Hepatocyte (in vitro differentiated cells): ENCODE results near the gene HEXD. TPM values are rescaled to one million over a fixed set of nuclear protein-coding genes. Genes with fewer than 3 reads are reported as not detected.

ENCODE experiments used
- DNase-seq: peaks from one replicate; pipeline ENCODE4 v3.0.0-alpha.2; 2016; ENCODE audit warnings: low spot score
- H2AFZ ChIP-seq: fragments of 200-600 bp; sonication (generic); 2 replicates; pipeline ENCODE4 v1.6.0; 2016; ENCODE audit warnings: antibody characterized with exemption, mild to moderate bottlenecking
- H3K27ac ChIP-seq: fragments of 200-600 bp; sonication (generic); 2 replicates; pipeline ENCODE4 v1.5.1; 2016; ENCODE audit warnings: mild to moderate bottlenecking
- H3K27me3 ChIP-seq: fragments of 200-600 bp; sonication (generic); 2 replicates; pipeline ENCODE4 v1.6.1; 2016
- H3K36me3 ChIP-seq: fragments of 200-600 bp; sonication (generic); replicated peaks from 2 replicates; pipeline ENCODE4 v1.5.1; 2016; ENCODE audit warnings: low read depth; ENCODE audit not compliant: insufficient read depth
- H3K4me1 ChIP-seq: fragments of 200-600 bp; sonication (generic); 2 replicates; pipeline ENCODE4 v1.5.1; 2016; ENCODE audit warnings: mild to moderate bottlenecking, moderate library complexity; ENCODE audit not compliant: insufficient read depth
- H3K4me2 ChIP-seq: fragments of 200-600 bp; sonication (generic); 2 replicates; pipeline ENCODE4 v1.6.0; 2016
- H3K4me3 ChIP-seq: fragments of 200-600 bp; sonication (generic); 2 replicates; pipeline ENCODE4 v1.5.1; 2016; ENCODE audit warnings: mild to moderate bottlenecking
- H3K79me2 ChIP-seq: fragments of 200-600 bp; sonication (generic); 2 replicates; pipeline ENCODE4 v1.6.0; 2017; ENCODE audit warnings: mild to moderate bottlenecking
- H3K9me2 ChIP-seq: fragments of 200-600 bp; sonication (generic); replicated peaks from 2 replicates; pipeline ENCODE4 v1.6.0; 2017; ENCODE audit warnings: mild to moderate bottlenecking; ENCODE audit not compliant: insufficient read depth
- H3K9me3 ChIP-seq: fragments of 200-600 bp; sonication (generic); 2 replicates; pipeline ENCODE4 v1.5.1; 2016; ENCODE audit warnings: low read depth, mild to moderate bottlenecking
- H4K20me1 ChIP-seq: fragments of 200-600 bp; sonication (generic); 2 replicates; pipeline ENCODE4 v1.6.0; 2016; ENCODE audit warnings: mild to moderate bottlenecking; ENCODE audit not compliant: insufficient read depth, poor library complexity, severe bottlenecking
- EZH2 ChIP-seq: fragments of 200-600 bp; sonication (generic); IDR thresholded peaks from 2 replicates; pipeline ENCODE4 v1.6.1; 2016; ENCODE audit warnings: antibody characterized with exemption, mild to moderate bottlenecking, borderline replicate concordance
- EZH2phosphoT487 ChIP-seq: fragments of 200-600 bp; sonication (generic); IDR thresholded peaks from one replicate; pipeline ENCODE4 v1.6.1; 2018; ENCODE audit warnings: antibody characterized with exemption, mild to moderate bottlenecking, low read depth, moderate library complexity; ENCODE audit not compliant: unreplicated experiment, severe bottlenecking
- WGBS: methylation state at CpG from one replicate; pipeline ENCODE4 v1.1.6; 2016; ENCODE audit warnings: low lambda C conversion rate; ENCODE audit errors: missing lambda C conversion rate; 5-methylcytosine and 5-hydroxymethylcytosine counted together
- polyA plus RNA-seq: library from polyadenylated mRNA; unstranded; fragments of >200 nt; fragmentation: Nextera tagmentation; extraction: Ambion mirVana; gene quantifications from 2 replicates; pipeline ENCODE4 v1.2.1, GENCODE V29; 2016
- total RNA-seq: library from RNA; depleted of rRNA; stranded (reverse); fragments of >200 nt; gene quantifications from 2 replicates; pipeline ENCODE4 v1.2.3, GENCODE V29; 2014
- TF ChIP-seq, protein P1 (sequence below): fragments of 200-600 bp; sonication (generic); IDR thresholded peaks from 2 replicates; pipeline ENCODE4 v1.5.1; 2016; ENCODE audit warnings: antibody characterized with exemption, mild to moderate bottlenecking; ENCODE audit not compliant: poor library complexity

Gene HEXD
- total and polyA plus RNA-seq, 2 experiments from 2014 or later = 32.6 to 46.0 TPM

- no peak for DNase-seq
- no peak overlapping the region for H3K4me2 ChIP-seq
- no peak overlapping the region for H3K27ac ChIP-seq
- no peak overlapping the region for H3K4me3 ChIP-seq
- H3K27me3 ChIP-seq = no peaks in the 10 kb centered on the region
- no peaks in the 10 kb centered on the region for H4K20me1 ChIP-seq
- TF ChIP-seq EZH2 = no peak
- no peaks in the 10 kb centered on the region for H3K9me3 ChIP-seq
- H3K9me2 ChIP-seq = no peaks in the 10 kb centered on the region
- no peak overlapping the region for H2AFZ ChIP-seq
- no peaks in the 10 kb centered on the region for H3K79me2 ChIP-seq
- H3K36me3 ChIP-seq = no peaks in the 10 kb centered on the region
- WGBS = 93% methylated on average over 25 of the region's 26 CpGs
- no peaks in the 10 kb centered on the region for H3K4me1 ChIP-seq
Measured at GRCh38 chr17:82438401-82439193, 20.4 kb downstream of the HEXD start.

DNA sequence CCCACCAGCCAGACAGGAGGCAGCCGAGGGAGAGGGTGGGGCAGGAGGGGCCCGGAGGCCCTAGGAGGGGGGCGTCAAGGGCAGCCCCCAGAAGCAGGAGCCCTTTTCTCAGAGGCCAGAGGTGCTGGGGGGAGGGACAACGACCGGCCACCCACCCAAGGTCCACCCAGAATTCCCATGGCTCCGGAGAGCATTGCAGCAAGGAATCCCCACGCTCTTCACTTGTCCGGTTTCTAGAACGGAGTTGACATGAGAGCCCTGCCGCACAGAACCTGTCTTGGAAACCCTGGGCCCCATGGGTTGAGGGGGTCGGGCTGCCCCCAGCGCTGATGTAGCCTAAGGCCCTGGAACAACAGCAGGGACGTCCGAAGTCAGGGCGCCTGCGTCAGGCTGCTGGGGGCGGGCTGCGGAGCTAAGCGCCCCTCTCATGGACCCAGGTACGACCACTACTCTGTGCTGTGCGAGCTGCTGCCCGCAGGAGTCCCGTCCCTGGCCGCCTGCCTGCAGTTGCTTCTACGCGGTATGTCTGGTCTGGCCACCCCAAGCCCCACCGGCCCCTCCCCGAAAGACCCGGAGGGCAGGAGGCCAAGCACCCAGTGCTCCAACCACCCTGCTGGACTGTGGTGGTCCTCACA is 21.2 kb downstream of the HEXD start:
- no peaks in the 10 kb centered on the region for H3K27me3 ChIP-seq
- WGBS = 91% methylated on average over 26 of the region's 29 CpGs
- H2AFZ ChIP-seq = no peak overlapping the region
- H3K79me2 ChIP-seq = no peaks in the 10 kb centered on the region
- DNase-seq = no peak
- H3K27ac ChIP-seq = no peak overlapping the region
- H3K4me3 ChIP-seq = no peak overlapping the region
- no peaks in the 10 kb centered on the region for H3K9me3 ChIP-seq
- TF ChIP-seq EZH2phosphoT487 (no peak), EZH2 (no peak)
- TF ChIP-seq, protein P1, sequence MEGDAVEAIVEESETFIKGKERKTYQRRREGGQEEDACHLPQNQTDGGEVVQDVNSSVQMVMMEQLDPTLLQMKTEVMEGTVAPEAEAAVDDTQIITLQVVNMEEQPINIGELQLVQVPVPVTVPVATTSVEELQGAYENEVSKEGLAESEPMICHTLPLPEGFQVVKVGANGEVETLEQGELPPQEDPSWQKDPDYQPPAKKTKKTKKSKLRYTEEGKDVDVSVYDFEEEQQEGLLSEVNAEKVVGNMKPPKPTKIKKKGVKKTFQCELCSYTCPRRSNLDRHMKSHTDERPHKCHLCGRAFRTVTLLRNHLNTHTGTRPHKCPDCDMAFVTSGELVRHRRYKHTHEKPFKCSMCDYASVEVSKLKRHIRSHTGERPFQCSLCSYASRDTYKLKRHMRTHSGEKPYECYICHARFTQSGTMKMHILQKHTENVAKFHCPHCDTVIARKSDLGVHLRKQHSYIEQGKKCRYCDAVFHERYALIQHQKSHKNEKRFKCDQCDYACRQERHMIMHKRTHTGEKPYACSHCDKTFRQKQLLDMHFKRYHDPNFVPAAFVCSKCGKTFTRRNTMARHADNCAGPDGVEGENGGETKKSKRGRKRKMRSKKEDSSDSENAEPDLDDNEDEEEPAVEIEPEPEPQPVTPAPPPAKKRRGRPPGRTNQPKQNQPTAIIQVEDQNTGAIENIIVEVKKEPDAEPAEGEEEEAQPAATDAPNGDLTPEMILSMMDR = no peak
- no peaks in the 10 kb centered on the region for H3K4me1 ChIP-seq
- no peak overlapping the region for H3K4me2 ChIP-seq
- H3K36me3 ChIP-seq = no peaks in the 10 kb centered on the region
- no peaks in the 10 kb centered on the region for H4K20me1 ChIP-seq
- H3K9me2 ChIP-seq = no peaks in the 10 kb centered on the region

GRCh38 chr17:82439829-82440365 is 21.8 kb downstream of the HEXD start:
- Histone ChIP-seq H2AFZ (no peak overlapping the region), H4K20me1 (no peaks in the 10 kb centered on the region), H3K9me3 (no peaks in the 10 kb centered on the region), H3K79me2 (no peaks in the 10 kb centered on the region), H3K4me3 (no peak overlapping the region), H3K36me3 (no peaks in the 10 kb centered on the region), H3K4me2 (no peak overlapping the region), H3K27me3 (no peaks in the 10 kb centered on the region), H3K27ac (no peak overlapping the region), H3K4me1 (no peaks in the 10 kb centered on the region), H3K9me2 (no peaks in the 10 kb centered on the region)
- WGBS = 94% methylated on average over 24 of the region's 34 CpGs
- TF ChIP-seq EZH2 (no peak), EZH2phosphoT487 (no peak)
- TF ChIP-seq, protein P1 = no peak
- DNase-seq = no peak

DNA sequence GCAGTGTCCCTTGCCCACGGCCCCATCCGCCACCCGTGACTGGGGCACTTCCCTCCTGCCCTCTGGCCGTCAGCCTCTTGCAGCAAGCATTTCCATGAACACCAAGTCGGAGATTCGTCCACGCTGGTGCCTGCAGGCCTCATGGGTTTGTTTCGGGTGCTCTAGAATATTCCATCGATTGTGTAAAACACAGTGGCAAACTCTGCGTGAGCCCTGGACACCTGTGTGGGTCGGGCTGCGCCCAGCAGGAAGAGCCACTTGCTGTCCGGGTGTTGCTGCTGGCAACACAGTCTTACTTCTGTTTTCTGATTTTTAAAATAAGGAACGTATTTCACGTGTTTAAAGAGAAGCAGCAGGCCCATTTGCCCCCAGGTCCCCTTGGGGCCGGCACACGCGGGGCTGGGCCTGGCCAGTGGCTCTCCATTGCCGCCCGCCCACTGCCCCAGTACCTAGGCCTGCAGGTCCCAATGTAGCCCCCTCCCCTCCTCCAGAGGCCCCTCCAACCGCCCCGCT is 22.4 kb downstream of the HEXD start:
- Histone ChIP-seq H3K27ac (no peak overlapping the region), H2AFZ (no peak overlapping the region), H3K4me3 (no peak overlapping the region), H3K27me3 (no peaks in the 10 kb centered on the region), H3K9me3 (no peaks in the 10 kb centered on the region), H3K4me2 (no peak overlapping the region), H3K79me2 (no peaks in the 10 kb centered on the region), H3K36me3 (no peaks in the 10 kb centered on the region), H4K20me1 (no peaks in the 10 kb centered on the region), H3K4me1 (no peaks in the 10 kb centered on the region), H3K9me2 (no peaks in the 10 kb centered on the region)
- 88% methylated on average over 22 of the region's 22 CpGs for WGBS
- no peak for DNase-seq
- TF ChIP-seq EZH2phosphoT487 (no peak), EZH2 (no peak)
- TF ChIP-seq, protein P1 = no peak
